Thoracic aorta (tissue), 2 donors: ENCODE results near the gene LARP1B. TPM values are rescaled to one million over a fixed set of nuclear protein-coding genes. Genes with fewer than 3 reads are reported as not detected.
A peak's percentile ranks its signal among the peaks of the same experiment; 100 is the strongest.

Source experiments
- ATAC-seq: fragments of 150-250 bp; one replicate; pipeline ENCODE4 v1.8.0; 2017; ENCODE audit warnings: low read depth; ENCODE audit not compliant: insufficient number of reproducible peaks, low FRiP score
- DNase-seq: peaks from one replicate; pipeline ENCODE4 v3.0.0-alpha.2; 2020; ENCODE audit warnings: low spot score
- H3K27ac ChIP-seq, 2 donors: fragments of 200-600 bp; sonication (generic); 1 replicate in 1 of 2; 2 replicates in 1 of 2; pipeline ENCODE4 v1.5.1; 2016; ENCODE audit warnings: mild to moderate bottlenecking in 2 of 2, moderate library complexity in 2 of 2
- H3K27me3 ChIP-seq: fragments of 200-600 bp; sonication (generic); replicated peaks from 2 replicates; pipeline ENCODE4 v1.6.0; 2016; ENCODE audit warnings: mild to moderate bottlenecking; ENCODE audit not compliant: insufficient read depth
- H3K36me3 ChIP-seq: fragments of 200-600 bp; sonication (generic); one replicate; pipeline ENCODE4 v1.5.1; 2016
- H3K4me1 ChIP-seq, 2 donors: fragments of 200-600 bp; sonication (generic); 1 replicate in 1 of 2; 2 replicates in 1 of 2; pipeline versions ENCODE4 v1.5.1 to v1.6.0; 2016; ENCODE audit warnings: low read depth in 2 of 2, mild to moderate bottlenecking in 1 of 2; ENCODE audit not compliant: control insufficient read depth in 1 of 2
- H3K4me3 ChIP-seq: fragments of 200-600 bp; sonication (generic); 2 replicates; pipeline ENCODE4 v1.5.1; 2016; ENCODE audit warnings: mild to moderate bottlenecking
- H3K9me3 ChIP-seq: fragments of 200-600 bp; sonication (generic); 2 replicates; pipeline ENCODE4 v1.5.1; 2016
- CTCF ChIP-seq: fragments of 200-600 bp; sonication (generic); IDR thresholded peaks from one replicate; pipeline ENCODE4 v1.5.1; 2019; ENCODE audit warnings: antibody characterized with exemption
- total RNA-seq, 2 donors: library from RNA; depleted of rRNA; stranded (reverse); fragments of >200 nt; gene quantifications; one replicate each; pipeline versions ENCODE4 v1.1.0 to v1.2.3, GENCODE V29; 2016

The LARP1B gene
- total RNA-seq, 2 donors from 2014 or later = 24.9 to 42.5 TPM

DNA sequence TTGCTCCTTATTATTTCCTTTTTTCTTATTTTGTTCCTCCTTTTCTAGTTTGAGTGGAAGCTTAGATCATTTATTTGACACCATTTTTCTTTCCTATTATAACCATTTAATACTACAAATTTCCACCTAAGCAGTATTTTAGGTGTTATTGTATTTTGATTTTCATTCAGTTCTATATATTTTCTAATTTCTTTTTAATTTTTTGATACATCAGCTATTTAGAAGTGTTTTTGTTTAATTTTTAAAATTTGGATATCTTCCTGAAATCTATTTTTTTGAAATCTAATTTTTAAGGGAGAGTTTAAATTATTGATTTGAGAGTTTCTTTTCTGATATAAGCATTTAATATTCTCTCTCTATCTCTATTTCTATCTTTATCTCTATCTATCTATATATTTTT, 108.1 kb downstream of the LARP1B start:
- Histone ChIP-seq H3K4me1 (no peaks in the 10 kb centered on the region), H3K4me3 (no peak overlapping the region), H3K27ac (no peak overlapping the region), H3K27me3 (no peaks in the 10 kb centered on the region), H3K9me3 (no peaks in the 10 kb centered on the region), H3K36me3 (no peaks in the 10 kb centered on the region)
- no peak for DNase-seq
- no peak for TF ChIP-seq CTCF
- no peak for ATAC-seq

GRCh38 chr4:128176643-128177042, 115.5 kb downstream of the LARP1B start:
- H3K27me3 ChIP-seq = no peaks in the 10 kb centered on the region
- no peak for TF ChIP-seq CTCF

DNA sequence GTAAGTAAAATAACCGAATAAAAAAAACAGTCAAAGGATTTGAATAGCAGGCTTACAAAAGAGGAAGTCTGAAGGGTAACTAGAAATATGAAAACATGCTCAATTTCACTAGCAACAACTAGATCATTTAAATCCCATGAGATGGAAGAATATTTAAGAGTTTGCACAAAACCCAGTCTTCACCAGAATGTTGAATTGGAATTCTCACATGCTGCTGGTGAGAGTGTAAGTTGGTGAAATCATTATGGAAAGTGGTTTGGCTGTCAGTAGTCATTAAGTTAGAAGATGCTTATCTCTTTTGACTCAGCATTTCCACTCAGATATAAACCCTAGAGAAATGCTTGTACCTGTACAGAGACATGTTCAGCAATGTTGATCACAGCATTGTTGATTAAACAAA, 116.4 kb downstream of the LARP1B start:
- no peaks in the 10 kb centered on the region for H3K36me3 ChIP-seq
- no peaks in the 10 kb centered on the region for H3K4me1 ChIP-seq
- ATAC-seq (no peak), DNase-seq (no peak)
- no peaks in the 10 kb centered on the region for H3K27me3 ChIP-seq
- no peak overlapping the region for H3K4me3 ChIP-seq
- no peak overlapping the region for H3K27ac ChIP-seq
- no peaks in the 10 kb centered on the region for H3K9me3 ChIP-seq
- TF ChIP-seq CTCF = no peak

More at GRCh38 chr4:128176643-128177042, 115.5 kb downstream of the LARP1B start:
- no peak for ATAC-seq
- no peak for DNase-seq
- Histone ChIP-seq H3K4me3 (no peak overlapping the region), H3K27ac (no peak overlapping the region), H3K4me1 (no peaks in the 10 kb centered on the region), H3K9me3 (no peaks in the 10 kb centered on the region), H3K36me3 (no peaks in the 10 kb centered on the region)

- Histone ChIP-seq H3K9me3 (no peaks in the 10 kb centered on the region), H3K4me1 (peaks cover under 1 to 7% of the 10 kb centered on the region in 2 donors), H3K36me3 (no peaks in the 10 kb centered on the region), H3K27ac (no peak overlapping the region), H3K4me3 (no peak overlapping the region), H3K27me3 (no peaks in the 10 kb centered on the region)
- ATAC-seq (no peak), DNase-seq (no peak)
- no peak for TF ChIP-seq CTCF
Observed at GRCh38 chr4:128186623-128187022, 125.5 kb downstream of the LARP1B start.

- no peaks in the 10 kb centered on the region for H3K9me3 ChIP-seq
- H3K4me1 ChIP-seq = peaks cover 3 to 11% of the 10 kb centered on the region in 2 donors
- H3K4me3 ChIP-seq = no peak overlapping the region
- DNase-seq (no peak), ATAC-seq (peak; percentile 89)
- no peaks in the 10 kb centered on the region for H3K27me3 ChIP-seq
- H3K36me3 ChIP-seq = no peaks in the 10 kb centered on the region
- no peak overlapping the region for H3K27ac ChIP-seq
- peak; percentile 80 for TF ChIP-seq CTCF
Observed at GRCh38 chr4:128191115-128191781, 130.1 kb downstream of the LARP1B start.
